A673 (cell line): ENCODE measurements around the gene TTC3.

Experiments used
- CTCF ChIP-seq: fragments of 300-800, 200-600 bp; sonication (generic); conservative IDR thresholded peaks from 2 replicates; pipeline ENCODE4 v1.5.1; 2017; ENCODE audit warnings: low read depth, mild to moderate bottlenecking, antibody characterized with exemption, low read length, moderate library complexity, mixed read lengths
- EZH2 ChIP-seq: fragments of 200-600 bp; sonication (generic); IDR thresholded peaks from 2 replicates; pipeline ENCODE4 v1.6.1; 2017; ENCODE audit warnings: borderline replicate concordance, low read depth, mild to moderate bottlenecking, mixed read lengths, antibody characterized with exemption, low read length; ENCODE audit not compliant: poor library complexity, severe bottlenecking

- TF ChIP-seq CTCF = no peak
- no peak for TF ChIP-seq EZH2
Measured at GRCh38 chr21:37030864-37031263, 42.2 kb upstream of the TTC3 start.
